ENCODE data around the gene FAM83E. TPM values are rescaled to one million over a fixed set of nuclear protein-coding genes. Genes with fewer than 3 reads are reported as not detected.

The FAM83E gene
- total and polyA plus RNA-seq, 2 donors (not counting 1 experiment from before 2014, with no cell fraction given) = 0.15 to 4.1 TPM

DNA sequence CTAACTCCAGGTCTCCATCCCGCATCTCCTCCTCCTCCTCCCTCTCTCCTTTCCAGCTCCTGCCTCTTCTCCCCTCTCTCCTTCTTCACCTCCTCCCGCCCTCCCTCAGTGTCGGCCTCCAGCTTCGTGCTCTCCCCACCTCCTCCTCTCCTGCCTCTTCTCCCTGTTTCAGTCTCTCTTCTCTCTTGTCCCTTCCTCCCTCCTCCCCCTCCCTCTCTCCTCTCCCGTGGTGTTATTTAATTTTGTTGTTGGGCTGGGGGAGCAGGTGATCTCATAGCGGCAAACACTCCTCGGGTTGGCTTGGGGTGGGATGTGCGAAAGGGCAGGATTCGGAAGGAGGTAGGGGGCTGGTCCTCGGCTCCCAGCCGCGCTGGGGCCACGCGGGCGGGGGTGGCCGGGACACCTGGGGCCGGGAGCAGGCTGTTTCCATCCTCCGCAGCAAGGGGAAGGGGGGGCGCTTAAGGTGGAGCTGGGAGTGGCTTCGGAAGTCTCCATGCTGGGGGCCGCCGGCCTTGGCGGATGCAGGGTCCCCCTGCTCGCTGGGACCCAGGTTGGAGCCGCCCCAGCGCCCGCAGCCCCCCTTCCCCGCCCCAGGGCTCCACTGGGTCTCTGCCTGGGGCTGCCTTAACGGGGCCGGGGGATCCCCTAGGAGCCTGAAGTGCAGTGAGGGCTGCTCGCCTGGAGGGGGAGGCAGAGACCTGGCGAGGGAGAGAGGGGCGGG lies 31.3 kb upstream of the FAM83E start, which contains the start of gene CA11:
Gene CA11, minus strand, starts transcription at position 187 of the 721 bp plus-strand sequence. CDS start 555 bp downstream, outside the sequence.
- intact Hi-C loops (cut with micrococcal nuclease) = loop anchor here (1.0 to 2.0 kb wide), 9 partner anchors 8 to 319 kb away; partner anchors contain the start of gene FTL
- Histone ChIP-seq H3K4me3 (ENCODE audit: control extremely low read depth in 1 of 5, extremely low read depth in 1 of 5, insufficient read depth in 1 of 5, low read depth in 2 of 5, low read length in 4 of 5) (peak within 1 kb of the TSS; percentile 52 to 95 (median 75)), H3K9me3 (ENCODE audit: control extremely low read depth in 1 of 3, control insufficient read depth in 2 of 3, insufficient read depth in 1 of 3, low read length in 2 of 3) (peaks cover 0 to 8% (median 0%) of the 10 kb centered on the region in 3 donors), H3K27me3 (replicated peaks in 1 of 4; ENCODE audit: control extremely low read depth in 1 of 4, control insufficient read depth in 3 of 4, insufficient read depth in 4 of 4, low read length in 3 of 4) (no peaks in the 10 kb centered on the region), H3K4me2 (replicated peaks; ENCODE audit: low read depth, low read length, poor library complexity, severe bottlenecking) (peak within 1 kb of the TSS; percentile 99), H3K79me2 (ENCODE audit: control insufficient read depth, insufficient read depth, low read length) (peaks cover 43% of the 10 kb centered on the region), H4K20me1 (ENCODE audit: control insufficient read depth, insufficient read depth, low read length, poor library complexity, severe bottlenecking) (no peaks in the 10 kb centered on the region), H3K36me3 (replicated peaks in 1 of 2; ENCODE audit: control extremely low read depth in 1 of 2, control insufficient read depth in 1 of 2, extremely low read depth in 1 of 2, insufficient read depth in 2 of 2, low read length in 1 of 2) (no peaks in the 10 kb centered on the region), H3K4me1 (ENCODE audit: control insufficient read depth in 2 of 2, insufficient read depth in 2 of 2, low read length in 2 of 2) (peaks cover 23 to 45% of the 10 kb centered on the region in 2 donors), H2AFZ (ENCODE audit: insufficient read depth, low read depth, low read length, poor library complexity, severe bottlenecking) (peak within 1 kb of the TSS; percentile 97), H3K27ac (ENCODE audit: low read length in 2 of 2) (peak within 1 kb of the TSS; percentile 74 to 80), H3K9ac (ENCODE audit: low read length) (peak within 1 kb of the TSS; percentile 87)
- DNase-seq = peak; percentile 94
- ChIA-PET POLR2A (interaction anchor here (0.6 to 2.4 kb wide), 15 partner anchors 9 to 347 kb away, joined by 3 to 22 read pairs (median 4); partner anchors contain the start of genes DBP, GYS1, RPL18 and RUVBL2), CTCF (interaction anchor here (0.6 to 3.5 kb wide), 19 partner anchors 8 to 325 kb away, joined by 3 to 51 read pairs (median 6); partner anchors contain the start of genes DBP and HSD17B14)
- Mint-ChIP-seq H3K4me3 (peak within 1 kb of the TSS; percentile 96), H3K27me3 (no peaks in the 10 kb centered on the region), H3K27ac (peak within 1 kb of the TSS; percentile 98), H3K9me3 (ENCODE audit: insufficient read depth) (no peaks in the 10 kb centered on the region), H3K4me1 (peaks cover 50% of the 10 kb centered on the region)
- WGBS (ENCODE audit: insufficient coverage) = under 1% methylated on average over 29 of the region's 33 CpGs
- TF ChIP-seq EZH2 (IDR thresholded peaks at IDR 0.05; ENCODE audit: borderline replicate concordance, insufficient read depth, low read depth, low read length, poor library complexity, severe bottlenecking) = no peak
- TF ChIP-seq, protein P1, sequence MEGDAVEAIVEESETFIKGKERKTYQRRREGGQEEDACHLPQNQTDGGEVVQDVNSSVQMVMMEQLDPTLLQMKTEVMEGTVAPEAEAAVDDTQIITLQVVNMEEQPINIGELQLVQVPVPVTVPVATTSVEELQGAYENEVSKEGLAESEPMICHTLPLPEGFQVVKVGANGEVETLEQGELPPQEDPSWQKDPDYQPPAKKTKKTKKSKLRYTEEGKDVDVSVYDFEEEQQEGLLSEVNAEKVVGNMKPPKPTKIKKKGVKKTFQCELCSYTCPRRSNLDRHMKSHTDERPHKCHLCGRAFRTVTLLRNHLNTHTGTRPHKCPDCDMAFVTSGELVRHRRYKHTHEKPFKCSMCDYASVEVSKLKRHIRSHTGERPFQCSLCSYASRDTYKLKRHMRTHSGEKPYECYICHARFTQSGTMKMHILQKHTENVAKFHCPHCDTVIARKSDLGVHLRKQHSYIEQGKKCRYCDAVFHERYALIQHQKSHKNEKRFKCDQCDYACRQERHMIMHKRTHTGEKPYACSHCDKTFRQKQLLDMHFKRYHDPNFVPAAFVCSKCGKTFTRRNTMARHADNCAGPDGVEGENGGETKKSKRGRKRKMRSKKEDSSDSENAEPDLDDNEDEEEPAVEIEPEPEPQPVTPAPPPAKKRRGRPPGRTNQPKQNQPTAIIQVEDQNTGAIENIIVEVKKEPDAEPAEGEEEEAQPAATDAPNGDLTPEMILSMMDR (IDR thresholded peaks at IDR 0.05) = peak; percentile 80
- ATAC-seq (ENCODE audit: low read depth) = peak; percentile 87

All from B cell (primary cell).